Measurements from ENCODE around the gene ADRA2C.

ADRA2C gene

GRCh38 chr4:3725936-3726870 is 40.0 kb upstream of the ADRA2C start:
- H3K9me3 Mint-ChIP-seq: no peaks in the 10 kb centered on the region
- H3K27me3 Mint-ChIP-seq: peaks cover 35% of the 10 kb centered on the region
- no peaks in the 10 kb centered on the region for H3K4me1 Mint-ChIP-seq
- H3K27ac Mint-ChIP-seq (ENCODE audit: low read depth): no peak overlapping the region
- DNase-seq (ENCODE audit: low spot score in 2 of 2) (no peak), ATAC-seq (replicated peaks; ENCODE audit: extremely low read depth, poor library complexity, severe bottlenecking) (no peak)
- no peak overlapping the region for H3K4me3 Mint-ChIP-seq
- no peaks in the 10 kb centered on the region for H3K36me3 Mint-ChIP-seq (ENCODE audit: insufficient read depth)

DNA sequence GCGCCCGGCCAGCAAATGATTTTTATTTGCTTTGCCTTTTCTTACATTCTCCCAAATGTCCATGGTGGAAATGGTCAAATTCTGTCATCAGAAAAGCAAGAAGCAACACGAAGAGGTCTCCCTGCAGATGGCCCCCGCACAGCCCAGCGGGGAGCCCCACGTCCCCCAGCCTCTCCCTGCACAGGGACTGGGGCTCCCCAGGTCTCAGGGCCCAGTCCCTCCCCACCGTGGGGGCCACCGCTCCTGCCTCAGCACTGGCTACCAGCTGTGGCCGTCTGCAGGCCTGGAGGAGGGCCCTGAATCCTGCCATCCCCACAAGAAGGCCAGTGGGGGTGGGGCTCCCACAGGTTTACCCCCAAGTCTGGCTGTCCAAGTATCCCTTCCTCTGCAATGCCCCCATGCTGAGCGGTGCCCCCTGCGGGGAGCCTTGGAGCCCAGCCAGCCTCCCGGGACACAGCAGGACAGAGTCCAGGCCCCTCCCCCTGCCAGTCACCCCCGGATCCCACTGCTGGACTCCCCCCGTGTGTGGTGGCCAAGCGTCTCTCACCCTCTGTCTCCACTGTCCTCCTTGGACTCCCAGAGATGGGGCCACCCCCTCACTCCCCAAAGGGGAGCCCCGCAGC is 38.2 kb upstream of the ADRA2C start:
- no peaks in the 10 kb centered on the region for H3K4me1 Mint-ChIP-seq
- no peaks in the 10 kb centered on the region for H3K36me3 Mint-ChIP-seq (ENCODE audit: insufficient read depth)
- H3K27me3 Mint-ChIP-seq: peaks cover 32% of the 10 kb centered on the region
- H3K9me3 Mint-ChIP-seq: no peaks in the 10 kb centered on the region
- no peak for DNase-seq (ENCODE audit: low spot score in 2 of 2)
- no peak overlapping the region for H3K4me3 Mint-ChIP-seq
- H3K27ac Mint-ChIP-seq (ENCODE audit: low read depth): no peak overlapping the region
- no peak for ATAC-seq (replicated peaks; ENCODE audit: extremely low read depth, poor library complexity, severe bottlenecking)

DNA sequence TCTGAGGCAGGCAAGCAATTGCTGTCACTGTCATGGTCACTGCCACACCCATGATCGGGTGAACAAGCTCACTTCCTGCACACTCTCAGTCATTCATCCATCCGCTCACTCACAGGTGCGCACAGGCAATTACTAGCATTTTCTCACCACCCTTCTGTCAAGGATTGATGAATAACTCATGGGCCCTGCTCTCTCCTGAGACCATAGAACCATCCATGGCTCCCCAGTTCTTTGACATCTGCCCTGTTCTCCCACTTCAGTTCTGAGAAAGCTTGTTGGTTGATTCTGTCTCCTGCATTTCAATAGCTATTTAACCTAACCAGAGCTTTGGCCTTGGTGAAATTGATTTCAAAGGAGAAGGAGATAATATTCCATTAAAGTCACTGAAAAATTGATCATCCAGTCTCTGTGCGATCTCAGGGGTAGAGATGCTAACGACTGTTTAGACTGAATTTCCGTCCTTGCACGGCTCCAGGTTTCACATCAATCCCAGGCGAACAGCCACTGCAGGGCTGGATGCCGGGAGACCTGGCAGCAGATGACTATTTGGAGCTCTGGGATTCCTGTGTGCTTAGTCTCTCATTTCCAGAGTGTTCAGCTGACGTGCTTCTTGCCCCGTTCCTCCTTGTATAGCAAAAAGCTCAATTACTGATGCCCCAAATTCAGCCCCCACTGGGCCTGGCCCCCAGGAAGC is 36.9 kb upstream of the ADRA2C start:
- no peak for DNase-seq (ENCODE audit: low spot score in 2 of 2)
- Mint-ChIP-seq H3K27ac (ENCODE audit: low read depth) (no peak overlapping the region), H3K4me3 (no peak overlapping the region), H3K27me3 (peaks cover 30% of the 10 kb centered on the region), H3K9me3 (no peaks in the 10 kb centered on the region), H3K4me1 (no peaks in the 10 kb centered on the region), H3K36me3 (ENCODE audit: insufficient read depth) (no peaks in the 10 kb centered on the region)
- ATAC-seq (replicated peaks; ENCODE audit: extremely low read depth, poor library complexity, severe bottlenecking): no peak

GRCh38 chr4:3729882-3730226 is 36.3 kb upstream of the ADRA2C start:
- Mint-ChIP-seq H3K27me3 (peaks cover 25% of the 10 kb centered on the region), H3K9me3 (no peaks in the 10 kb centered on the region), H3K4me1 (no peaks in the 10 kb centered on the region), H3K4me3 (no peak overlapping the region), H3K36me3 (ENCODE audit: insufficient read depth) (no peaks in the 10 kb centered on the region), H3K27ac (ENCODE audit: low read depth) (no peak overlapping the region)
- no peak for DNase-seq (ENCODE audit: low spot score in 2 of 2)
- no peak for ATAC-seq (replicated peaks; ENCODE audit: extremely low read depth, poor library complexity, severe bottlenecking)

DNA sequence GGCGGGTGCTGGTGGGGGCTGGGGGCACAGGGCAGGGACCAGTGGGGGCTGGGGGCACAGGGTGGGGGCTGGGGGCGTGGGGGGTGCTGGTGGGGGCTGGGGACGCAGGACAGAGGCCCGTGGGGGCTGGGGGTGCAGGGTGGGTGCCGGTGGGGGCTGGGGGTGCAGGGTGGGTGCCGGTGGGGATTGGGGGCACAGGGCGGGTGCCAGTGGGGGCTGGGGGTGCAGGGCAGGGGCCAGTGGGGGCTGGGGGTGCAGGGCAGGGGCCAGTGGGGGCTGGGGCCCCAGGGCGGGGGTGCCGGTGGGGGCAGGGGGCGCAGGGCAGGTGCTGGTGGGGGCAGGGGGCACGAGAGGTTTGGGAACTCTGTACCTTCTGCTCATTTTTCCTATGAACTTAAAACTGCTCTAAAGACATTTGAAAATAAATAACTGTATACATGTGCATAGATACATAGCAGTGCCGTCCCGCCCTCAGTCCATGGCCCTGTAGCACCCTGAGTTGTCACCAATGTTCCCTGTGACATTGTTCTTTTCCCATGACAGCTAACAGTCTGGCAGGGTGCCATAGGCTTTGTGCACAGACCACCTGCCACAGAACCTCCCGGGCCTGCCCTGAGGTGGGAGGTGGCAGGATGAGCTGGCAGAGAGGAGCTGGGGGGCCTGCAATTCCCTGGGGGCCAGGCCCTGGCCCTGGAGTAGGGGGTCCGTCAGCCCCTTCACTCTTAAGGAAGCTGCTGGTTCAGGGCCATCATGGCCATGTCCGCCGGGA is 35.6 kb upstream of the ADRA2C start:
- Mint-ChIP-seq H3K36me3 (ENCODE audit: insufficient read depth) (no peaks in the 10 kb centered on the region), H3K27me3 (peaks cover 28% of the 10 kb centered on the region), H3K9me3 (no peaks in the 10 kb centered on the region), H3K4me1 (no peaks in the 10 kb centered on the region), H3K27ac (ENCODE audit: low read depth) (no peak overlapping the region), H3K4me3 (no peak overlapping the region)
- no peak for DNase-seq (ENCODE audit: low spot score in 2 of 2)
- no peak for ATAC-seq (replicated peaks; ENCODE audit: extremely low read depth, poor library complexity, severe bottlenecking)

DNA sequence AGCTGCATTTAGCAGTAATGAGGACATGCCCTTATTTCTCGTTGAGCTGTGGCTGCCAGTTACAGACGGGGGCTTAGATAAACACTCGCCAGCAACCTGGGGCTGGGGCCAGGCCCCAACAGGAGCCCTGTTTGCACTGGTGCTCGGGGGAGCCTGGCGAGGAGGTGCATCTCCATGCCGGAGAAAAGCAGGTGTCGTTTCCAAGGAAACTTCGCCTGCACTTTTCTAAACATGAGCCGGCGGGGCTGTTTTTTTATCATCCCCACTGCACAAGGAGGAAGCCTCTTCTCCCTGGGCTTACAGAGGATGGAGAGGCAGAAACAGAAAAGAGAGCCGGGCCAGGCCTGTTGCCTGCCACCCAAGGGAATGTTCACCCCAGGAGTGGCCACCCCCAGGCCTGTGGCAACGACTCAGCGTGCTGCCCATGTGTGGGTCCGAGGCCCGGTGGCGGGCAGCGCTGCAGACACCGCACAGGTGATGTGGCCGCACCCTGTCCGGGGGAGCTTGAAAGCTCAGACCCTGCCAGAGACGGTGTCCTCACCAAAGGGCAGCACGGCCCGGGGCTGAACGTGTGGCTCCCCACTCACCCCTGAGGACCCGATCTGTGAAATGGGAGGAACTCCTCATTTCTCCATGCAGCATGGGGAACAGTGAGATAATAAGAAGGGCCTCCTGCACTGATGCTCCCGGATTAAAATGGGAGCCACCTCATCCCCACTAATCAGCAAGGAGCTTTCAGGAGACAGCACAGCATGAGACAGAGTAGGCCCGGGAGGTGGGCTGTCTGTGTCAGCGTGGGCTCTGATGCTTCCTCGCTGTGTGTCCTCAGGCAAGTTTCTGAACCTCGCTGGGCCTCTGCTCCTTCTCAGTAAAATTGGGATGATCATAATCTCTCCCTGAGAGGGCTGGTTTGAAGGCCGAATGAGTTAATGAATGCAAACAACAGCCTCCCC is 33.8 kb upstream of the ADRA2C start:
- Mint-ChIP-seq H3K4me3 (no peak overlapping the region), H3K9me3 (no peaks in the 10 kb centered on the region), H3K36me3 (ENCODE audit: insufficient read depth) (no peaks in the 10 kb centered on the region), H3K27me3 (peaks cover 45% of the 10 kb centered on the region), H3K27ac (ENCODE audit: low read depth) (no peak overlapping the region), H3K4me1 (no peaks in the 10 kb centered on the region)
- DNase-seq (ENCODE audit: low spot score in 2 of 2) (no peak), ATAC-seq (replicated peaks; ENCODE audit: extremely low read depth, poor library complexity, severe bottlenecking) (no peak)

GRCh38 chr4:3733195-3733594 is 33.0 kb upstream of the ADRA2C start:
- no peaks in the 10 kb centered on the region for H3K4me1 Mint-ChIP-seq
- no peak overlapping the region for H3K4me3 Mint-ChIP-seq
- H3K27me3 Mint-ChIP-seq: peaks cover 54% of the 10 kb centered on the region
- no peak for ATAC-seq (replicated peaks; ENCODE audit: extremely low read depth, poor library complexity, severe bottlenecking)
- DNase-seq (ENCODE audit: low spot score in 2 of 2): no peak
- H3K9me3 Mint-ChIP-seq: no peaks in the 10 kb centered on the region
- H3K36me3 Mint-ChIP-seq (ENCODE audit: insufficient read depth): no peaks in the 10 kb centered on the region
- H3K27ac Mint-ChIP-seq (ENCODE audit: low read depth): no peak overlapping the region

DNA sequence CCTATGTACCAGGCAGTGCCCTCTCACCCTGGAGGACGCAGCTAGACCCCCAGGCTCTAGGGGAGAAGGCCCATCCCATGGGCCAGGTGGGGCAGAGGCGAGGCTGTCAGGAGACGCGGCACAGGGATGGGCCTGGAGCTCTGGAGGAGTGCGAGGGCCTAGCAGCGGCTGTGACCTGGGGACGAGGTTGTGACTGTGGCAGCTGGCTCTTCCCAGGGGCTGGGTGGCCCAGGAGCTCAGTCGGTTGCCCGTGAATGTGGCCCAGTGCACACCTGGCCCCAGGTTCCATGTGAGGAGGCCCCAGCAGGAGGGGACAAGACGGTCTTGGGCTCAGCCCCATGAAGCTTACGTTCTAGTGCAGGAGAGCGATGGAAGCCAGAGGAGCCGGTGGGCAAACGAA is 31.0 kb upstream of the ADRA2C start:
- ATAC-seq (replicated peaks; ENCODE audit: extremely low read depth, poor library complexity, severe bottlenecking): no peak
- no peak for DNase-seq (ENCODE audit: low spot score in 2 of 2)
- H3K36me3 Mint-ChIP-seq (ENCODE audit: insufficient read depth): no peaks in the 10 kb centered on the region
- H3K27me3 Mint-ChIP-seq: peaks cover 49% of the 10 kb centered on the region
- no peaks in the 10 kb centered on the region for H3K9me3 Mint-ChIP-seq
- no peak overlapping the region for H3K4me3 Mint-ChIP-seq
- no peaks in the 10 kb centered on the region for H3K4me1 Mint-ChIP-seq
- no peak overlapping the region for H3K27ac Mint-ChIP-seq (ENCODE audit: low read depth)

- H3K4me3 Mint-ChIP-seq: no peak overlapping the region
- no peaks in the 10 kb centered on the region for H3K36me3 Mint-ChIP-seq (ENCODE audit: insufficient read depth)
- DNase-seq (ENCODE audit: low spot score in 2 of 2) (no peak), ATAC-seq (replicated peaks; ENCODE audit: extremely low read depth, poor library complexity, severe bottlenecking) (no peak)
- H3K9me3 Mint-ChIP-seq: no peaks in the 10 kb centered on the region
- H3K27ac Mint-ChIP-seq (ENCODE audit: low read depth): no peak overlapping the region
- no peaks in the 10 kb centered on the region for H3K4me1 Mint-ChIP-seq
- peaks cover 58% of the 10 kb centered on the region for H3K27me3 Mint-ChIP-seq
Observed at GRCh38 chr4:3736290-3736689, 29.9 kb upstream of the ADRA2C start.

DNA sequence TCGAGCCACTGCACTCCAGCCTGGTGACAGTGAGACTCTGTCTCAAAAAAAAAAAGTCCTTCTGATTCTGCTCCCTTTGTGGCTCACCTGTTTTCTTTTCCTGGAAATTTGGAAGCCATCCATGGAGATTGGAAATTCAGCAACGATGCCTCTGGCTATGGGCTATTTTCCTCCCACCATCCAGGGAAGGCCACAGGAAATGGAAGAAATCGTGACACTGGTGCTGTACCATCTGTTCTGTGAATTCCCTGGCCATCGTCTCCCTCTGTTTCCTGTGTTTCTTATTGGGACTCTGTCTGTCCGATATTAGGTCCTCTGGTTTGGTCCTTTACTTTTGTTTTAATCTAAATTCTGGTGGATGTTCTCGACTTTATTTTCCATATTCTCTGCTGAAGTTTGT is 29.4 kb upstream of the ADRA2C start:
- Mint-ChIP-seq H3K27ac (ENCODE audit: low read depth) (no peak overlapping the region), H3K4me1 (no peaks in the 10 kb centered on the region), H3K4me3 (no peak overlapping the region), H3K27me3 (peaks cover 62% of the 10 kb centered on the region), H3K36me3 (ENCODE audit: insufficient read depth) (no peaks in the 10 kb centered on the region), H3K9me3 (no peaks in the 10 kb centered on the region)
- DNase-seq (ENCODE audit: low spot score in 2 of 2): no peak
- ATAC-seq (replicated peaks; ENCODE audit: extremely low read depth, poor library complexity, severe bottlenecking): no peak

- H3K9me3 Mint-ChIP-seq: no peaks in the 10 kb centered on the region
- H3K4me1 Mint-ChIP-seq: no peaks in the 10 kb centered on the region
- H3K36me3 Mint-ChIP-seq (ENCODE audit: insufficient read depth): no peaks in the 10 kb centered on the region
- ATAC-seq (replicated peaks; ENCODE audit: extremely low read depth, poor library complexity, severe bottlenecking) (no peak), DNase-seq (ENCODE audit: low spot score in 2 of 2) (no peak)
- H3K27ac Mint-ChIP-seq (ENCODE audit: low read depth): no peak overlapping the region
- H3K4me3 Mint-ChIP-seq: no peak overlapping the region
- H3K27me3 Mint-ChIP-seq: peaks cover 78% of the 10 kb centered on the region
Observed at GRCh38 chr4:3739577-3739976, 26.6 kb upstream of the ADRA2C start.

Data from central memory CD8-positive, alpha-beta T cell (primary cell).